Colon (tissue), 2 donors: ENCODE data around the gene ERBB2.
"Not testable (repeated sequence)": the region's sequence is repeated elsewhere in the genome, so short reads cannot be mapped to it uniquely, and the experiment has no call there.

Experiments
- FAIRE-seq: peaks from 2 replicates; lab custom pipeline; 2012; peaks lifted over from hg19 to GRCh38; lab: Jason Lieb, UNC
- donor health status: control.
- donor health status: control.

ERBB2 gene

GRCh38 chr17:39678340-39679116, 21.3 kb upstream of the ERBB2 start:
- no peak for FAIRE-seq

- no peak for FAIRE-seq
These were observed 20.2 kb upstream of the ERBB2 start for GRCh38 chr17:39679521-39680192.

- FAIRE-seq, result no peak
These were observed 16.4 kb upstream of the ERBB2 start for GRCh38 chr17:39683295-39683939.

- FAIRE-seq, result no peak
These were observed 15.3 kb upstream of the ERBB2 start for GRCh38 chr17:39684369-39685192.

GRCh38 chr17:39687101-39687545, 12.7 kb upstream of the ERBB2 start:
- FAIRE-seq, result no peak

- FAIRE-seq, result no peak
These were observed 12.1 kb upstream of the ERBB2 start, which contains the start of gene PGAP3 for GRCh38 chr17:39687546-39688474. Gene PGAP3, minus strand, starts transcription at chr17:39688057. Its CDS starts 43 bp downstream, at chr17:39688014.

GRCh38 chr17:39688475-39688835, 11.4 kb upstream of the ERBB2 start:
- FAIRE-seq, result no peak

GRCh38 chr17:39688945-39689344, 10.9 kb upstream of the ERBB2 start:
- no peak for FAIRE-seq

GRCh38 chr17:39694593-39694992, 5.3 kb upstream of the ERBB2 start:
- FAIRE-seq, result no peak

- FAIRE-seq, result no peak
These were observed 4.8 kb upstream of the ERBB2 start for GRCh38 chr17:39695089-39695474.

- no peak for FAIRE-seq
These were observed 3.1 kb upstream of the ERBB2 start for GRCh38 chr17:39696731-39697130.

- FAIRE-seq, result no peak
These were observed 1.9 kb upstream of the ERBB2 start for GRCh38 chr17:39697961-39698360.

GRCh38 chr17:39699157-39699817, 577 bp upstream of the ERBB2 start:
- FAIRE-seq, result not testable (repeated sequence)

GRCh38 chr17:39700148-39700987, 504 bp downstream of the ERBB2 start:
- FAIRE-seq, result no peak

- FAIRE-seq, result no peak
These were observed 1.3 kb downstream of the ERBB2 start for GRCh38 chr17:39701012-39701783.

GRCh38 chr17:39701784-39702422, 2.0 kb downstream of the ERBB2 start:
- no peak for FAIRE-seq

GRCh38 chr17:39702901-39703893, 3.3 kb downstream of the ERBB2 start:
- FAIRE-seq, result no peak
